KMS-11 (cell line): ENCODE results near the gene PTPRN2.

ENCODE experiments used
- H2AFZ ChIP-seq: fragments of 200-600 bp; sonication (generic); 2 replicates; pipeline ENCODE4 v1.6.1; 2016; ENCODE audit warnings: antibody characterized with exemption, mixed run types, low read depth
- H3K27ac ChIP-seq: fragments of 200-600 bp; sonication (generic); 2 replicates; pipeline ENCODE4 v1.6.1; 2016; ENCODE audit warnings: mild to moderate bottlenecking, mixed run types
- H3K27me3 ChIP-seq: fragments of 200-600 bp; sonication (generic); 2 replicates; pipeline ENCODE4 v1.6.1; 2017; ENCODE audit warnings: mild to moderate bottlenecking, low read depth, mixed run types, moderate library complexity; ENCODE audit not compliant: insufficient read depth
- H3K36me3 ChIP-seq: fragments of 200-600 bp; sonication (generic); 2 replicates; pipeline ENCODE4 v1.6.1; 2017; ENCODE audit warnings: mild to moderate bottlenecking, mixed run types; ENCODE audit not compliant: insufficient read depth
- H3K4me1 ChIP-seq: fragments of 200-600 bp; sonication (generic); 2 replicates; pipeline ENCODE4 v1.6.1; 2016; ENCODE audit warnings: mild to moderate bottlenecking, low read depth, mixed run types; ENCODE audit not compliant: poor library complexity, severe bottlenecking
- H3K4me2 ChIP-seq: fragments of 200-600 bp; sonication (generic); 2 replicates; pipeline ENCODE4 v1.7.0; 2016; ENCODE audit warnings: mild to moderate bottlenecking, mixed run types
- H3K4me3 ChIP-seq: fragments of 200-600 bp; sonication (generic); IDR thresholded peaks from 2 replicates; pipeline ENCODE4 v1.6.1; 2017; ENCODE audit warnings: low read depth, low read length, mixed read lengths; ENCODE audit not compliant: insufficient read depth
- H3K79me2 ChIP-seq: fragments of 200-600 bp; sonication (generic); 2 replicates; pipeline ENCODE4 v1.6.1; 2016; ENCODE audit warnings: low read depth, mixed run types; ENCODE audit not compliant: insufficient read depth
- H3K9ac ChIP-seq: fragments of 200-600 bp; sonication (generic); 2 replicates; pipeline ENCODE4 v1.6.1; 2016; ENCODE audit warnings: mild to moderate bottlenecking, mixed run types
- H4K20me1 ChIP-seq: fragments of 200-600 bp; sonication (generic); 2 replicates; pipeline ENCODE4 v1.6.1; 2016; ENCODE audit warnings: mild to moderate bottlenecking, mixed run types; ENCODE audit not compliant: insufficient read depth
- TF ChIP-seq, protein P1 (sequence below): fragments of 200-600 bp; sonication (generic); conservative IDR thresholded peaks from 2 replicates; pipeline ENCODE4 v1.6.1; 2017; ENCODE audit warnings: low read depth, mild to moderate bottlenecking, antibody characterized with exemption, low read length, moderate library complexity, mixed read lengths

Gene PTPRN2

DNA sequence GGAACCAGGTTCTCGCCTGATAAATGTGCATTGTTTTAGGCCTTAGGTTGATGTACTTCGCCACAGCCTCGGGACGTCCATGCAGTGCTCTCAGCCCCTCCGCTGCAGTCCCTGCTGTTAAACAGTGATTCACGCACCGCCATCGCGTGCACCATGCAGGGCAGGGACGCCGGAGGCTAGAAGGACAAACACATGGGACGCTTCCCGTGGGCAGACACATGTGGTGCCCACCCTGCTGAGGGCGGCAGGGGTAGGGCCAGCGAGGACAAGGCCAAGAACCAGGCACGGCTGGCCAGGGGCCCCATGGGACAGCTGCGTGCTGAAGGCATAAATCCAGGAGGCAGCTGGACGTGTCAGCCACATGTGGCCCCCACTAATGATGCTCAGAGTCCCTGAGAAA is 394.7 kb downstream of the PTPRN2 start:
- Histone ChIP-seq H3K27ac (no peak overlapping the region), H3K4me3 (no peak overlapping the region)

DNA sequence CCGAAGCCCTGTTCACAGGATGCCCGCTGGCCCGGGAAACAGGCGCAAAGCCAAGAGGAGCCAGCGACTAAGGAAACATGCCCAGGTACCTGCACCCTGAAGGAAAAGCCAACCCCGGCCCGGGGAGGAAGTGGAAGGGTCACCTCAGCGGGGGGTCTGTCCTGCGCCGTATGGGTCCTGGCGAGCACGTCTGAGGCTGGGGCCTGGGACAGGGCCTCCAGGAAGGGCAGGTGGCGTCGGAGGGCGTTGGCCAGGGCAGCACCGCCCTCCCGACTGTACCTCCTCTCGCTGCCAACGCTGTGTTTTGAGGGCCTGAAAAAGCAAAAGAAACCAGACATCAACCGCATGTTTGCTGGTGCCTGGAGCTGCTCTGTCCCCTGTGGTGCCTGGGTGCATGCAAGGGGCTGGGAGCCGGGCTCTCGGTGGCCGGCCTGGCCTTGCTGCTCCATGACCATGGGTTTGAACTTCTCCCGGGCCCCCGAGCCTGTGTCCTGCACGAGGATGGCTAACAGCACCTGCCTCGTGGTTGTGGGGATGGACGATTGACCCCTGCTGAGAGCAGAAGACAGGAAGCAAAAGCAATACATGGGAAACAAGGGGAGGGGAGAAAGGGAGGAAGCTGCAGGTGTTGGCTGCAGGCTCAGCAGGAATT is 395.3 kb downstream of the PTPRN2 start:
- peaks cover 8% of the 10 kb centered on the region; the same call in 1 of the 2 replicates for H3K27me3 ChIP-seq
- TF ChIP-seq, protein P1, sequence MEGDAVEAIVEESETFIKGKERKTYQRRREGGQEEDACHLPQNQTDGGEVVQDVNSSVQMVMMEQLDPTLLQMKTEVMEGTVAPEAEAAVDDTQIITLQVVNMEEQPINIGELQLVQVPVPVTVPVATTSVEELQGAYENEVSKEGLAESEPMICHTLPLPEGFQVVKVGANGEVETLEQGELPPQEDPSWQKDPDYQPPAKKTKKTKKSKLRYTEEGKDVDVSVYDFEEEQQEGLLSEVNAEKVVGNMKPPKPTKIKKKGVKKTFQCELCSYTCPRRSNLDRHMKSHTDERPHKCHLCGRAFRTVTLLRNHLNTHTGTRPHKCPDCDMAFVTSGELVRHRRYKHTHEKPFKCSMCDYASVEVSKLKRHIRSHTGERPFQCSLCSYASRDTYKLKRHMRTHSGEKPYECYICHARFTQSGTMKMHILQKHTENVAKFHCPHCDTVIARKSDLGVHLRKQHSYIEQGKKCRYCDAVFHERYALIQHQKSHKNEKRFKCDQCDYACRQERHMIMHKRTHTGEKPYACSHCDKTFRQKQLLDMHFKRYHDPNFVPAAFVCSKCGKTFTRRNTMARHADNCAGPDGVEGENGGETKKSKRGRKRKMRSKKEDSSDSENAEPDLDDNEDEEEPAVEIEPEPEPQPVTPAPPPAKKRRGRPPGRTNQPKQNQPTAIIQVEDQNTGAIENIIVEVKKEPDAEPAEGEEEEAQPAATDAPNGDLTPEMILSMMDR, result no peak
- no peak overlapping the region for H3K9ac ChIP-seq
- no peak overlapping the region for H3K4me3 ChIP-seq
- no peaks in the 10 kb centered on the region for H4K20me1 ChIP-seq
- no peak overlapping the region for H3K4me2 ChIP-seq
- H2AFZ ChIP-seq, result no peak overlapping the region
- H3K27ac ChIP-seq, result no peak overlapping the region
- no peaks in the 10 kb centered on the region for H3K79me2 ChIP-seq
- no peaks in the 10 kb centered on the region for H3K4me1 ChIP-seq
- H3K36me3 ChIP-seq, result no peaks in the 10 kb centered on the region

More for the DNA sequence above, 394.7 kb downstream of the PTPRN2 start:
- no peak overlapping the region for H2AFZ ChIP-seq
- H4K20me1 ChIP-seq, result no peaks in the 10 kb centered on the region
- H3K79me2 ChIP-seq, result no peaks in the 10 kb centered on the region
- no peak overlapping the region for H3K9ac ChIP-seq
- H3K4me2 ChIP-seq, result no peak overlapping the region
- no peaks in the 10 kb centered on the region for H3K36me3 ChIP-seq
- TF ChIP-seq, protein P1, result no peak
- H3K27me3 ChIP-seq, result peaks cover 8% of the 10 kb centered on the region; the same call in 1 of the 2 replicates
- no peaks in the 10 kb centered on the region for H3K4me1 ChIP-seq

DNA sequence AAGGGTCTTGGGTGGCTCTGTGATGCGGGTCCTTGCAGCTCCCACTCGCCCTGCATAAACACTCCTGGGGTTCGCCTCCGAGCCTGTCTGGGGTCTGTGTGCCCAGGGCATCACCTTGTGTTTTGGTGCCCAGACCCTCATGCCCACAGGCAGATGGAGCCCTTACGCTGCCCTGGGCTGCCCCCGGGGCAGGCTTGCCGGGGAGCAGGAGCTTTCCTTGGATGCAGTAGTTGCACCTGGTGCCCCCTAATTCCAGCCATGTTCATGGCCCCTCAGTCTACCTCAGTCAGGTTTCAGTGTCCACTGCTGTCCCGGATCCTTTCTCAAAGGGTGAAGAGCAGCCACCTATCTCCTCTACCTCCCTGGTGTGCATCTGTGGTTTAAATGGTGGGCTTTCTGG is 396.0 kb downstream of the PTPRN2 start:
- TF ChIP-seq, protein P1, result no peak
- H3K4me3 ChIP-seq, result no peak overlapping the region
- H3K4me2 ChIP-seq, result no peak overlapping the region

DNA sequence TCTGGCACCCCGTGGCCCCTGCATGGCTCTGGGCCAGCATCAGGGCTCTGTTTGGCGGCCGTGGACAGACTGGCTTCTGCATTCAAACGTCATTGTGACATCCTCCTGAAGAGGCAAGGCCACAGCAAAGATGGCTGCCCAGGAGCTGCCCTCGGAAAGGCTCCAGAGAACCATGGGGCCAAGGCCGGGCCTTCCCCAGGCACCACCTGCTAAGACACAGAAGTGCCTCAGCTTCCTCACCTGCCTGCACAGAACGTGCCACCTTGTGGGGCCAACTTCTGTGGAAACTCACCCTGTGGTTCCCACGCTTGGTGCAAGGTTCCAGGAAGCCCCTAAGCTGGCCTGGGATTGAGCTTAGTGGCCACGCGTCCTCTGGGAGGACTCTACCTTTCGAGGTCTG is 396.9 kb downstream of the PTPRN2 start:
- Histone ChIP-seq H3K27ac (no peak overlapping the region), H4K20me1 (no peaks in the 10 kb centered on the region), H3K36me3 (no peaks in the 10 kb centered on the region), H3K4me1 (no peaks in the 10 kb centered on the region), H3K9ac (no peak overlapping the region), H2AFZ (no peak overlapping the region), H3K27me3 (peaks cover 8% of the 10 kb centered on the region; the same call in 1 of the 2 replicates), H3K4me3 (no peak overlapping the region), H3K4me2 (no peak overlapping the region), H3K79me2 (no peaks in the 10 kb centered on the region)
- TF ChIP-seq, protein P1, result no peak

More for the DNA sequence above, 396.0 kb downstream of the PTPRN2 start:
- Histone ChIP-seq H3K79me2 (no peaks in the 10 kb centered on the region), H3K9ac (no peak overlapping the region), H2AFZ (no peak overlapping the region), H3K27me3 (peaks cover 8% of the 10 kb centered on the region; the same call in 1 of the 2 replicates), H3K27ac (no peak overlapping the region), H4K20me1 (no peaks in the 10 kb centered on the region), H3K36me3 (no peaks in the 10 kb centered on the region), H3K4me1 (no peaks in the 10 kb centered on the region)
